PC-3 (cell line): ENCODE measurements around the gene P2RX6. TPM values are rescaled to one million over a fixed set of nuclear protein-coding genes. Genes with fewer than 3 reads are reported as not detected.
"Not testable (repeated sequence)": the region's sequence is repeated elsewhere in the genome, so short reads cannot be mapped to it uniquely, and the experiment has no call there.

Experiments used
- ATAC-seq: fragments of 200-7000 bp; cut with Tn5 transposase; 2 replicates; pipeline ENCODE4 v1.9.1; 2020; ENCODE audit warnings: mild to moderate bottlenecking, moderate library complexity
- BruUV-seq: library from RNA; stranded (reverse); fragments of 400-500 nt; replicated peaks from 2 replicates; lab custom pipeline; 2021; lab: Mats Ljungman, UMichigan
- CTCF ChIA-PET: fragments of 300-600 bp; sonication (Branson Sonifier 250); formaldehyde crosslinking; loops from one replicate; lab custom pipeline; 2022; ENCODE audit warnings: antibody characterized with exemption; lab: Charles Lee
- POLR2A ChIA-PET: fragments of 300-600 bp; sonication (Branson Sonifier 250); formaldehyde crosslinking; loops from one replicate; lab custom pipeline; 2022; ENCODE audit warnings: antibody characterized with exemption; ENCODE audit not compliant: unreplicated experiment; lab: Charles Lee
- DNase-seq: peaks from one replicate; pipeline ENCODE4 v3.0.0-alpha.2; 2015
- H2AFZ ChIP-seq: fragments of 300-600 bp; sonication (generic); 2 replicates; pipeline ENCODE4 v1.6.0; 2016; ENCODE audit warnings: antibody characterized with exemption, low read length
- H3F3A ChIP-seq: fragments of 300-600 bp; sonication (generic); one replicate; pipeline ENCODE4 v1.6.0; 2017; ENCODE audit warnings: antibody characterized with exemption, low read length, control low read depth, mild to moderate bottlenecking; ENCODE audit not compliant: unreplicated experiment
- H3K27ac ChIP-seq: fragments of 300-600 bp; sonication (generic); 2 replicates; pipeline ENCODE4 v1.5.1; 2016; ENCODE audit warnings: mild to moderate bottlenecking, low read length
- H3K27me3 ChIP-seq: fragments of 300-600 bp; sonication (generic); 2 replicates; pipeline ENCODE4 v1.6.1; 2016; ENCODE audit warnings: low read length, mixed read lengths
- H3K36me3 ChIP-seq: fragments of 300-600 bp; sonication (generic); 2 replicates; pipeline ENCODE4 v1.6.1; 2016; ENCODE audit warnings: low read depth, mixed run types, low read length, mixed read lengths
- H3K4me1 ChIP-seq: fragments of 300-600 bp; sonication (generic); 2 replicates; pipeline ENCODE4 v1.5.1; 2016; ENCODE audit warnings: low read length; ENCODE audit not compliant: insufficient read depth
- H3K4me2 ChIP-seq: fragments of 300-600 bp; sonication (generic); 2 replicates; pipeline ENCODE4 v1.6.0; 2016; ENCODE audit warnings: low read length
- H3K4me3 ChIP-seq: fragments of 300-600 bp; sonication (generic); 2 replicates; pipeline ENCODE4 v1.5.1; 2016; ENCODE audit warnings: mild to moderate bottlenecking, low read length, mixed read lengths
- H3K79me2 ChIP-seq: fragments of 300-600 bp; sonication (generic); 2 replicates; pipeline ENCODE4 v1.6.1; 2017; ENCODE audit warnings: low read length, mixed read lengths
- H3K9ac ChIP-seq: fragments of 300-600 bp; sonication (generic); 2 replicates; pipeline ENCODE4 v1.6.0; 2016; ENCODE audit warnings: mild to moderate bottlenecking, low read length
- H3K9me2 ChIP-seq: fragments of 300-600 bp; sonication (generic); replicated peaks from 2 replicates; pipeline ENCODE4 v1.6.1; 2016; ENCODE audit warnings: mixed run types, low read length, mixed read lengths
- H3K9me3 ChIP-seq: fragments of 300-600 bp; sonication (generic); 2 replicates; pipeline ENCODE4 v1.6.1; 2016; ENCODE audit warnings: low read length, mixed read lengths
- H4K20me1 ChIP-seq: fragments of 300-600 bp; sonication (generic); 2 replicates; pipeline ENCODE4 v1.6.1; 2016; ENCODE audit warnings: low read length, mixed read lengths
- CTCF ChIP-seq: fragments of 300-600 bp; sonication (generic); conservative IDR thresholded peaks from 2 replicates; pipeline ENCODE4 v1.5.1; 2017; ENCODE audit warnings: antibody characterized with exemption, low read depth, mild to moderate bottlenecking, low read length
- EZH2 ChIP-seq: fragments of 300-600 bp; sonication (generic); IDR thresholded peaks from one replicate; pipeline ENCODE4 v1.6.1; 2017; ENCODE audit warnings: antibody characterized with exemption, mild to moderate bottlenecking, low read length; ENCODE audit not compliant: unreplicated experiment
- EZH2phosphoT487 ChIP-seq: fragments of 300-600 bp; sonication (generic); IDR thresholded peaks from 2 replicates; pipeline ENCODE4 v1.6.1; 2018; ENCODE audit warnings: mild to moderate bottlenecking, antibody characterized with exemption, low read length, borderline replicate concordance
- intact Hi-C: fragments of 100-400 bp; cut with micrococcal nuclease; formaldehyde crosslinking; loops from 2 replicates; pipeline ENCODE4 v1.9.0; 2023
- total RNA-seq: library from RNA; depleted of rRNA; stranded (reverse); fragments of >200 nt; gene quantifications from 2 replicates; pipeline ENCODE4 v1.2.3, GENCODE V29; 2014

The P2RX6 gene
- total RNA-seq, 1 experiment from 2014 or later, result 1.1 TPM

- ATAC-seq (no peak), DNase-seq (no peak)
- Histone ChIP-seq H3K4me1 (no peaks in the 10 kb centered on the region), H3K9me2 (no peaks in the 10 kb centered on the region), H3K4me2 (no peak overlapping the region), H3K4me3 (no peak overlapping the region), H3K9me3 (no peaks in the 10 kb centered on the region), H3K9ac (no peak overlapping the region), H3F3A (no peaks in the 10 kb centered on the region), H4K20me1 (no peaks in the 10 kb centered on the region), H3K79me2 (no peaks in the 10 kb centered on the region), H3K36me3 (no peaks in the 10 kb centered on the region), H3K27ac (no peak overlapping the region), H3K27me3 (no peaks in the 10 kb centered on the region), H2AFZ (no peak overlapping the region)
- ChIA-PET CTCF (no interaction called here), POLR2A (no interaction called here)
- intact Hi-C loops, result no loop called here
- TF ChIP-seq EZH2phosphoT487, result no peak
- BruUV-seq, result no TSS peak
Observed at GRCh38 chr22:21033895-21034294, 18.9 kb downstream of the P2RX6 start.

- no peaks in the 10 kb centered on the region for H3K79me2 ChIP-seq
- H3K4me2 ChIP-seq, result no peak overlapping the region
- TF ChIP-seq EZH2phosphoT487, result no peak
- H3K4me3 ChIP-seq, result no peak overlapping the region
- intact Hi-C loops, result no loop called here
- no peak overlapping the region for H3K27ac ChIP-seq
- no peaks in the 10 kb centered on the region for H3K36me3 ChIP-seq
- CTCF ChIA-PET, result no interaction called here
- no peaks in the 10 kb centered on the region for H4K20me1 ChIP-seq
- H3K9ac ChIP-seq, result no peak overlapping the region
- POLR2A ChIA-PET, result no interaction called here
- no peaks in the 10 kb centered on the region for H3F3A ChIP-seq
- no peaks in the 10 kb centered on the region for H3K4me1 ChIP-seq
- DNase-seq (no peak), ATAC-seq (no peak)
- H3K9me3 ChIP-seq, result no peaks in the 10 kb centered on the region
- BruUV-seq, result no TSS peak
- H2AFZ ChIP-seq, result no peak overlapping the region
- no peaks in the 10 kb centered on the region for H3K9me2 ChIP-seq
- H3K27me3 ChIP-seq, result no peaks in the 10 kb centered on the region
Observed at GRCh38 chr22:21034989-21035388, 20.0 kb downstream of the P2RX6 start.

GRCh38 chr22:21038405-21038804, 23.4 kb downstream of the P2RX6 start:
- 0 out of 2 replicates have a peak, but pooled peaks cover 1% of the 10 kb centered on the region for H3K4me1 ChIP-seq
- no peaks in the 10 kb centered on the region for H3K9me3 ChIP-seq
- no TSS peak for BruUV-seq
- intact Hi-C loops, result no loop called here
- no peaks in the 10 kb centered on the region for H4K20me1 ChIP-seq
- TF ChIP-seq EZH2 (no peak), CTCF (no peak), EZH2phosphoT487 (no peak)
- no peaks in the 10 kb centered on the region for H3K36me3 ChIP-seq
- H2AFZ ChIP-seq, result no peak overlapping the region
- H3K27ac ChIP-seq, result no peak overlapping the region
- POLR2A ChIA-PET, result no interaction called here
- H3K9ac ChIP-seq, result no peak overlapping the region
- no peaks in the 10 kb centered on the region for H3K9me2 ChIP-seq
- ATAC-seq, result no peak
- no peak overlapping the region for H3K4me3 ChIP-seq
- no peaks in the 10 kb centered on the region for H3F3A ChIP-seq
- CTCF ChIA-PET, result no interaction called here
- no peak for DNase-seq
- no peaks in the 10 kb centered on the region for H3K79me2 ChIP-seq
- H3K4me2 ChIP-seq, result no peak overlapping the region
- H3K27me3 ChIP-seq, result no peaks in the 10 kb centered on the region

GRCh38 chr22:21039158-21039557, 24.2 kb downstream of the P2RX6 start:
- H3K9ac ChIP-seq, CTCF ChIA-PET, ATAC-seq, H3K27me3 ChIP-seq, H4K20me1 ChIP-seq, H3F3A ChIP-seq, H2AFZ ChIP-seq, intact Hi-C loops, H3K79me2 ChIP-seq, H3K36me3 ChIP-seq, BruUV-seq, H3K4me3 ChIP-seq, H3K9me3 ChIP-seq, H3K9me2 ChIP-seq, H3K4me2 ChIP-seq, DNase-seq, H3K27ac ChIP-seq, H3K4me1 ChIP-seq: not testable (repeated sequence)
- POLR2A ChIA-PET, result interaction anchor here (0.6 kb wide), 1 partner anchor 587 kb away, joined by 4 read pairs; no protein-coding TSS in a partner anchor
